Measurements from ENCODE around the gene YPEL4. TPM values are rescaled to one million over a fixed set of nuclear protein-coding genes. Genes with fewer than 3 reads are reported as not detected.

Gene YPEL4
- total and polyA plus RNA-seq, 12 donors: 0.18 to 15.7 (median 1.8) TPM

DNA sequence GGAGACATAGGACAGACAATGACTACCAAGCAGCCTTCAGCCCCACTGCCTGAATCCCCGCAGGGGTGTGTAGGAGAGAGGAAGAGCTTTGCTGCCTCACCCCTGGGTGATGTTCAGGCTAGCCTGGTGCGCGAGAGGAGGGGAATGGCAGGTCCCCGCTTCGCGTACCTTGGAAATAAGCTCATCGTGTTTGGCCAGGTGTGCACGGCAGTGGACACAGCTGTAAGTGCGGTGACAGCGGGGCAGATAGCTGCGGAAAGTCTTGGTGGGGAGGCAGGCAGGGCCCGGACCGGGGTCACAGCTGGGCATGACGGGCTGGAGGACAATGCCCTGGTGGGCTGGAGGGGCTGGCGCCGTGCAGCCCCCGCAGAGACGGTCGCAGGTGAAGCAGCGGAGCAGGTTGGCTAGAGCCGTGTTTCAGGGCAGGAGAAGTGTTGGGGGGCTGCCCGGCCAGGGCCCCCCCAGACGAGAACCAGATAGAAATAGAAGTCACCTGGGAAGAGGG is 2.9 kb downstream of the YPEL4 start:
- no peak overlapping the region for H3K4me3 ChIP-seq
- H3K27ac ChIP-seq: no peak overlapping the region
- peaks cover 0 to 29% of the 10 kb centered on the region in 2 donors for H3K4me1 ChIP-seq (replicated peaks in 1 of 2)
- TF ChIP-seq, protein P1, sequence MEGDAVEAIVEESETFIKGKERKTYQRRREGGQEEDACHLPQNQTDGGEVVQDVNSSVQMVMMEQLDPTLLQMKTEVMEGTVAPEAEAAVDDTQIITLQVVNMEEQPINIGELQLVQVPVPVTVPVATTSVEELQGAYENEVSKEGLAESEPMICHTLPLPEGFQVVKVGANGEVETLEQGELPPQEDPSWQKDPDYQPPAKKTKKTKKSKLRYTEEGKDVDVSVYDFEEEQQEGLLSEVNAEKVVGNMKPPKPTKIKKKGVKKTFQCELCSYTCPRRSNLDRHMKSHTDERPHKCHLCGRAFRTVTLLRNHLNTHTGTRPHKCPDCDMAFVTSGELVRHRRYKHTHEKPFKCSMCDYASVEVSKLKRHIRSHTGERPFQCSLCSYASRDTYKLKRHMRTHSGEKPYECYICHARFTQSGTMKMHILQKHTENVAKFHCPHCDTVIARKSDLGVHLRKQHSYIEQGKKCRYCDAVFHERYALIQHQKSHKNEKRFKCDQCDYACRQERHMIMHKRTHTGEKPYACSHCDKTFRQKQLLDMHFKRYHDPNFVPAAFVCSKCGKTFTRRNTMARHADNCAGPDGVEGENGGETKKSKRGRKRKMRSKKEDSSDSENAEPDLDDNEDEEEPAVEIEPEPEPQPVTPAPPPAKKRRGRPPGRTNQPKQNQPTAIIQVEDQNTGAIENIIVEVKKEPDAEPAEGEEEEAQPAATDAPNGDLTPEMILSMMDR (IDR thresholded peaks at IDR 0.05): no peak
- no peak for TF ChIP-seq POLR2A (IDR thresholded peaks at IDR 0.05)
- no peaks in the 10 kb centered on the region for H3K36me3 ChIP-seq (replicated peaks in 1 of 2)
- intact Hi-C loops (cut with DNase I): loop anchor here (10.0 kb wide), 3 partner anchors 52 to 302 kb away; partner anchors contain the start of genes RTN4RL2 (in 1 of the 2) and SERPING1 (in 1 of the 2)
- DNase-seq: no peak
- peaks cover 18% of the 10 kb centered on the region for H3K27me3 ChIP-seq
- H3K9me3 ChIP-seq (replicated peaks in 1 of 3): no peaks in the 10 kb centered on the region
- WGBS, 4 donors: 6 to 11% (median 8%) methylated on average over 8 to 23 of the region's 23 CpGs

DNA sequence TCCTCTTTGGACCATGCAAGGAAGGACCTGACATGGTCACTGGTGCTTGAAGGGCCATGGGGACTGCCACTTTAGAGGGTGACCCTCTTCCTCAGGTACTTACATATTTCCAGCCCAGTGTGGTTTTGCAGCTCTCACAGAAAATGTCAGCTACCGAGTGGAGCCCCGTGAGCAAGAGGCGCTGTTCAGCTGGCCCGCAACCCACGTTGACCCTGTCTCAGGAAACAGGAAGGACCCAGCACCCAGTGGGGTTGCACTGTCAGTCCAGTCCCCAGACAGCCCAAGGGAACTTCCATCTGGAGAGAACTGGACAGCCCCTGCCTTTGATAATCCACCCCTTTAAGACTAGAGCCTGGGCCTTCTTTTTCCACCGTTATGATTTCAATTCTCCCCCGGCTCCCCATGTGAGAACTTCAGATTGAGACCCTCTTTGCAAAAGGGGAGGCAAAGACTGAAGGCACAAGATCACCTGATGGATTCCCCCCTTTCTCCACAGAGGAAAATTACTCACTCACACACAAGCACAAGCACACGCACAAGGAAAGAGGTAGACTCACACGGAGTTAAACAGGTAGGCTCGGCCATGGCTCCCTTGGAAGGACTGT is 3.4 kb downstream of the YPEL4 start:
- WGBS, 4 donors: 23 to 35% (median 31%) methylated on average over 5 to 10 of the region's 10 CpGs
- H3K27ac ChIP-seq: no peak overlapping the region

DNA sequence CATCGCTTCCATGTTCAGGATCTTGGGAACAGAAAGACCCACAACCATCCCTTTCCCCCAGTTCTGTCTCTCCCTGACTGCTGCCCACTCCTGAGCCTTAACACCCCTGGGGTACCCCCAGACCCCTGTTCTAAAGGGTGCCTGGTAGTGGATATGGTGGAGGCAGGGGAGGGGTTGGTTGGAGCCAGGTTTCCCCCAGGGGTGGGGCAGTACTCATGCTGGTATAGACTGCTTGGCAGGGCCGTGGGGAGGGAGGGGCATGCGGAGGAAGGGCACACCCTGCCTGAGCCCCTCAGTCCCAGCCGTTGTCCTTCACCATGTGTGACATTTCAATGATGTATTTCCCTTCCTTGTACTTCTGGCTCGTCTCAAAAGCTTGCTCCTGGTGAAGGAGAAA is 4.0 kb downstream of the YPEL4 start:
- DNase-seq: no peak
- H3K9me3 ChIP-seq (replicated peaks in 1 of 3): no peaks in the 10 kb centered on the region
- intact Hi-C loops (cut with DNase I): loop anchor here (10.0 kb wide), 3 partner anchors 51 to 301 kb away; partner anchors contain the start of genes RTN4RL2 (in 1 of the 2) and SERPING1 (in 1 of the 2)
- WGBS, 4 donors: 8 to 28% (median 14%) methylated on average over 2 to 5 of the region's 5 CpGs
- no peak overlapping the region for H3K27ac ChIP-seq
- peaks cover 0 to 29% of the 10 kb centered on the region in 2 donors for H3K4me1 ChIP-seq (replicated peaks in 1 of 2)
- H3K4me3 ChIP-seq: no peak overlapping the region
- H3K36me3 ChIP-seq (replicated peaks in 1 of 2): no peaks in the 10 kb centered on the region
- peaks cover 18% of the 10 kb centered on the region for H3K27me3 ChIP-seq
- no peak for TF ChIP-seq POLR2A (IDR thresholded peaks at IDR 0.05)
- TF ChIP-seq, protein P1 (IDR thresholded peaks at IDR 0.05): no peak

More for the DNA sequence above, 3.4 kb downstream of the YPEL4 start:
- peaks cover 0 to 29% of the 10 kb centered on the region in 2 donors for H3K4me1 ChIP-seq (replicated peaks in 1 of 2)
- intact Hi-C loops (cut with DNase I): loop anchor here (10.0 kb wide), 3 partner anchors 51 to 301 kb away; partner anchors contain the start of genes RTN4RL2 (in 1 of the 2) and SERPING1 (in 1 of the 2)
- H3K9me3 ChIP-seq (replicated peaks in 1 of 3): no peaks in the 10 kb centered on the region
- TF ChIP-seq, protein P1 (IDR thresholded peaks at IDR 0.05): no peak
- TF ChIP-seq POLR2A (IDR thresholded peaks at IDR 0.05): no peak
- DNase-seq: peak in 1 of 7 donors; percentile 30
- no peaks in the 10 kb centered on the region for H3K36me3 ChIP-seq (replicated peaks in 1 of 2)
- H3K4me3 ChIP-seq: no peak overlapping the region
- peaks cover 18% of the 10 kb centered on the region for H3K27me3 ChIP-seq
